GM21526 (cell line): ENCODE measurements around the gene RS1.

ENCODE experiments used
- ATAC-seq: cut with Tn5 transposase; IDR thresholded peaks from one replicate; pipeline ENCODE4 v1.9.1; 2021; ENCODE audit warnings: moderate library complexity; ENCODE audit not compliant: unreplicated experiment, low FRiP score

Gene RS1

DNA sequence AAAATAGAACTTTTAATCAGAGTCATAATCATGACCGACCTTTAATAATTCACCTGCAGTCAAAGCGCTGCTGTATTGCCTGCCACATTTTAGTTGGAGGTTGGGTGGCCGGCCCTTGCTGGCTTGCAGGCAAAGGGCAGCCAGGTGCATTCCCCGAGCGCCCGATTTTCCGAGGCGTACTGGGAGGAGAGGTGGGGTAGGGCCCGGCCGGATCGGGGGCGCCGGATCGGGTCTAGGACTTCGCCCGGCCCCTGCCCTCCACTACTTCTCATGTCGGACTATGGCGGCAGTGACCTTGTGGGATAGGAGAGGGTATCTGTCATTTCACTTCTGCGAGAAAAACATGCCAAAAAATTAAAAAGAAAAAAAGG, 2.5 kb upstream of the RS1 start:
- ATAC-seq, result peak; percentile 41

DNA sequence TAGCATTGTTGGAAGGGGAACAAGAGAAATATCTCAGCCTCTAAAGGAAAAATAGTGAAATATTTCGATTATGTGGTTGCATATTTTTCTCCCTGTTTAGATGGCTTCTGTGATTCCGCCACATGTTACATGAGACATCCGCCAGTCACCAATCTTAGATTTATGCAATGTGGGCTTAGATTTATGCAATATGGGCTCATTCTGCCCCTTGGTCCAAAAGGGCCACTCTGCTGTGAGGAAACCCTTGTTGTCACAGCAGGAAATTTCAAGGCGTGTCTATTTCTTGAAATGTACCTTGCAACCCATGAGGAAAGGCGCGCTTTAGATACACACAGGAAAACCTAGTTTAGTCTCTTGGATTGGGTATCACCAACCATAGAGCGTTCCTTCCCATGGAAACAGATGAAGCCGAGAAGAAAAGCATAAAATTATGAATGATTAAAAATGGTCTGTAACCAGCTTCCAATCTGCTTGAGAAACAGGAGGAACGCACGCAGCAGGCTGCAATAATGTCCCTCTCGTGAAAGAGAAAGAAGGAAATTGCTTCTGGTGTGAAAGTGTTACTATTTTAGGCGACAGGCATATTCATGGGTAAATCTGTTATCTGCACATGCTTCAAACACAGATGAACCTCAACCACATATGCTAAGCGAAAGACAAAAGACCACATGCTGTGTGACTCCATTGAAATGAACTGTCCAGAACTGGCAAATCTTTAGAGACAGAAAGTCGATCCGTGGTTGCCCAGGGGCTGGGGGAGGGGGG, 3.7 kb downstream of the RS1 start:
- ATAC-seq, result no peak

GRCh38 chrX:18666614-18667013, 5.3 kb downstream of the RS1 start:
- ATAC-seq, result no peak

DNA sequence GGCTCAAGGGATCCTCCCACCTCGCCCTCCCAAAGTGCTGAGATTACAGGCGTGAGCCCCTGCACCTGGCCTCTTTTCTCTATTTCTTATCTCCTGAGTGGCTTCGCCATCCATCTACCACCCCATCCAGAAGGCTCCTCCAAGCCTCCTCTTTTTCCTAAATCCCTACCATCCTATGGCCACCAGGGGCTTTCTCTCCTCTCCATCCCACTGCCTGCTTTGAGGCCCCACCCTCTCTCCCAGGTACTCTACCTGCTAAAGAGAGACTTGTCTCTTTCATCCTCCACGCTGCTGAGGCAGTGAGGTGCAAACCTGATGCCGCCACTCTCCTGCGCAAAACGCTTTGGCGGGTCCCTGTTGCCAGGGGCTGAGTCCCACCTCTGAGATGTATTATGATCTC, 7.0 kb downstream of the RS1 start:
- no peak for ATAC-seq

DNA sequence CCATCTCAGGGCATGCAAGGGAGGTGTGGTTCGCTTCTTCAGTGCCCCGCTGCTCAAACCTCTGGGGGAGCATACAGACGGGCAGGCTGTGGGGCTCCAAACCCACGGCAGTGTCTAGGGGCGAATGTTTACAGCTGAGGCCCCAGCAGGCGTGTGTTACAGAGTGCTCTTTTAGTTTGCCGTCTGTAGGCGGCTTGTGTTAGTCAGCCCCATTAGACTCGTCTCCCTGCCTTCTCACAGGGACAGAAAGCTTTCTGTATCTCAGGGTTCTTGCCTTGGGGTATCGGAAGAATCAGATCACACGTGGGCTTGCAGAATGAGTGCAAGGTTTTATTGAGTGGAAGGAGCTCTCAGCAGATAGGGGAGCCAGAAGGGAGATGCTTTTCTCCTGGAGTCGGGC, 10.6 kb downstream of the RS1 start:
- no peak for ATAC-seq

DNA sequence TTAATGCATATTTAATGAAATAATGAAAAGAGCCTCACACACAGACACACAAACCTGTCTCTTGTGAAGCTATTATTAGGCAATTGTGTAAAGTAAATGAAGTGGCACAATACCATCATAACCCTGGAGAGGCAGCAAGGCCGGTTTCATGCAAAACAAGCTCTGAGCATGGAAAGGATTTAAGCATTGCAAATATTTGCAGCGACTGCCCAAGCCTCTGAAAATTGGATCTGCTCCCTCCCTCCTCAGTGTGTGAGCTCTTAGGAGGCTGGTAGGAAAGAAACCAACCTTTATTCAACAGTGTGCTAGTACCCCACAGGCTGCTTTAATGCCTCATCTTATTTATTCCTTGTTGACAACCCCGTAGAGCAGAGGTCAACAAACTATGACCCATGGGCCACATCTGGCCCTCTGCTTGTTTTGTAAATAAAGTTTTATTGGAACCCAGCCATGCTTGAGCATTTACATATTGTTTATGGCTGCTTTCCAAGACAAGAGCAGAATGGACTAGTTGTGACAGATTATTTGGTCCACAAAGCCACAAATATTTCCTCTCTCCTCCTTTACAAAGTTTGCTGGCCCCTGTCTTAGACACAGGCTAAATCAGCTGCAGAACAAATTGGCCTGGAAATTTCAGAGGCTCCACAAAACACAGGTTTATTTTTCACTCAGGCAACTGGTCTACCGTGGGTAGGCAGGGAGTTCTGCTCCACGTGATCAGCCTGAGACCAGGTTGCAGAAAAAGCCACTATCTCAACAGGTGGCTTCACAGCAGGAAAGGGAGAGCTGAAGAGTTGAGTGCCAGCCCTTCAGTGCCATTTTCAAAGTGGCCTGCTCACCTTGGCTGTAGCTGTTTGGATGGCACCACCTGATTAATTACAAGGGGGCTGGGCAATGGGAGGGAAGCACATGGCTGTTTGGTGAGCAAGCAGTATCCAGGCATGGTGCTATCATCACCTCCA, 16.8 kb downstream of the RS1 start:
- no peak for ATAC-seq

DNA sequence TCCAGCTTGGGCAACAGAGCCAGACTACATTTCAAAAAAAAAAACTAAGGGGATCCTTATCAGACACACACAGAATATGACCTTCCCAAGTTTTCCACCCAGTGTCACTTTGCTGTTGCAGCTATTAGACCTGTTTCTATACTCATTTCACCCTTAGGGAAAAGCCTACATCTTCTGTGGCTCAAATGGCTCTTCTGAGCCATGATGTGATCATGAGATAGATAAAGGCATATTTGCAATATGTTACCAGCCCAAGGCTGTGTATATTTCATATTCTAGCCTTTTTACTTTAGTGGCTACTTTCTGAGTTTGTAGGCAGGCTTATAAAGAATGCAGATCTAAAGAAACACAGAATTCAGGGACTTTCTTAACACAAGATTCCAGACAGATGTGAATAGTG, 19.3 kb downstream of the RS1 start:
- ATAC-seq, result no peak

GRCh38 chrX:18650662-18651061, 21.2 kb downstream of the RS1 start:
- ATAC-seq, result no peak

DNA sequence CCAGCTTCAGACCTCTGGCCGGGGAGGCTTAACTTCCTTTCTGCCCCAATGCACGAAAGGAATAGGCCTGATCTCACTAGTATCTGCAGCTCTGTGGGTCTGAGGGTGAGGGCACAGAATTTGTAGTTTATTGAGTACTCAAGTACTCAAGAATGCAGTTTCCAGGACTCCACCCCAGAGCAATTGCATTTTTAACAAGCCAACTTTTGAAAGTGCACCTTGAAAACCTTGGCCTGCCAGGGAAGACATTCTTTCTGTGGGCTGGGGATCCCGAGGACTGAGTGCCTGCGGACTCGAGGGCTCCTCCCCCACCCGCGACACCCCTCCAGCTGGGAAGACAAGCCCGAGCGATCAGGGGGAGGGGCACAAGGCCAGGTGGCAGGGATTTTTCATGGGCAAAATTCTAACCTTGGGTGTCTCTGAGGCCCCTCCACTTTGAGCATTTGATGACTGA, 22.4 kb downstream of the RS1 start:
- ATAC-seq, result no peak

DNA sequence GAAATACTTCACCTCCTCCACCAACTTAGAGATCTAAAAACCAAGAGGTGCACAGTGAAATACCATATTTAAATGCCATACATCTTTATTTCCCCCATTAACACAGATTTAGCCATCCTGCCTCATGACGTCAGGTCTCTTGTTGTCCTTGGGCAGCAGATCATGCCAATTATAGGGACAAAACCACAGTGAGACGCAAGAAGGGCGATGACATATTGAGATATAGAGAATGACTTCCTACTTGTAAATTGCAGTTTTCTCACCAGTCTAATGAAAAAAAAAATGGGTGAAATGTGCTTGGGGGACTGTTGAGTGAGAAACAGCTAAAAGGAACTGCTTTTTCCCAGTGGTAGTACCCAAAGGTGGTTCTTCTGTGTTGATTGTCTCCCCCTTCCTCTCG, 24.3 kb downstream of the RS1 start:
- ATAC-seq, result no peak

DNA sequence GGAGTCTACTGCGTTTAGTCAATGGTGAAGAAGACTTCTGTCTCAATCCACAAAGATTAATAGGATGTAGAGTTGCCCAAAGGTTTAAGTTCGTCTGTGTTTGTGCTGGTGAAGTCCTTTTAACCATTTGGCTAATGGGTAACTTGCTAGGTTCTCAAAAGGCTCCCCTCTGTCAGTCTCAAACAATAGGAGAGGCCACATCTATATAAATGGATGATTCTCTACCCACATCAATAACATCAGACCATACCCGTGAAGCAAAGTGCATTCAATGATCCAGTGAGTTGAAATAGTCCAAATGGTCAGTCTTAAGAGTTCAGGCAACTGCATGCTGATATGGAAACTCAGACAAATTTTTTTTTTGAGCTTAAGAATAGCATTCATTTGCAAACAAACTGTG, 28.1 kb downstream of the RS1 start:
- ATAC-seq, result no peak

DNA sequence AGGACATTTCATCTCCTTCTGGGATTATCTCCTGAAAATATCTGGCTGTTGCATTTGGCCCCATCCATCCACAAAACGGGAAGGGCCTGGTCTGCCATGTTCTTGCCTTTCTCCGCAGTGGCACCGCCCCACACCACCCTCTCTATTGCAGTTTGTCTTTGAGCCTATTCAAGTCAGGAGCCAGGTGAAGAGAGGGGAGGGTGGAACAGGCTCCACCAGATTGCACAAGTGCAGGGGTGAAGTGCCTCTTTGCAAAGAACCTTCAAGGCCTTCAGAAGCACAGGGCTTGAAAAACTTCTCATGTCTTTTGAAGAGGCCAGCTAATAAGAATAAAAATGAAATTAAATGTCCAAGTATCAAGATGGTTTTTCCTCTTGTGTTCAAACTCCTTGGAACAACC, 28.7 kb downstream of the RS1 start:
- no peak for ATAC-seq

GRCh38 chrX:18640686-18641085, 31.2 kb downstream of the RS1 start:
- no peak for ATAC-seq

- no peak for ATAC-seq
Measured at GRCh38 chrX:18639280-18639679, 32.6 kb downstream of the RS1 start.

- ATAC-seq, result no peak
Measured at GRCh38 chrX:18638398-18638797, 33.5 kb downstream of the RS1 start.

- no peak for ATAC-seq
Measured at GRCh38 chrX:18630934-18631333, 41.0 kb downstream of the RS1 start.

GRCh38 chrX:18624599-18624998, 47.3 kb downstream of the RS1 start:
- no peak for ATAC-seq

DNA sequence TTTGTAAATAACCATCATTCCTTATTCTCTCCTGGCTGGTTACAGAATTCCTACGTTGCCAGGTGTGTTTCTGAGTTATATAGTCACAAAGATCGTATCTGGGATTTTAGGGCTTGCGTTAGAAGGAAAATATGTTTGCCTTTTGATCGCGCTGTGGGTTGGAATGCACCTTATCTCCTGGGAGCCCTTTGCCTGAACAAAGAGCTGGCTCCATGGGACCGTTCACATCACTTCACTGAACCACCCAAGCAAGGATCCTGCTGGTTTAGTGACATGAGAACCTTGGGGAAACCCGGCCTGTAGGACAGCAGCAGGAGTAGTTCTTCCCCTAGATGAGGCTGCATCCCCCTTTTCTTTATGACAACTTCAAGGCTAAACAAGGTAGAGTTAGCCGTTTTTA, 51.6 kb downstream of the RS1 start:
- ATAC-seq, result no peak

DNA sequence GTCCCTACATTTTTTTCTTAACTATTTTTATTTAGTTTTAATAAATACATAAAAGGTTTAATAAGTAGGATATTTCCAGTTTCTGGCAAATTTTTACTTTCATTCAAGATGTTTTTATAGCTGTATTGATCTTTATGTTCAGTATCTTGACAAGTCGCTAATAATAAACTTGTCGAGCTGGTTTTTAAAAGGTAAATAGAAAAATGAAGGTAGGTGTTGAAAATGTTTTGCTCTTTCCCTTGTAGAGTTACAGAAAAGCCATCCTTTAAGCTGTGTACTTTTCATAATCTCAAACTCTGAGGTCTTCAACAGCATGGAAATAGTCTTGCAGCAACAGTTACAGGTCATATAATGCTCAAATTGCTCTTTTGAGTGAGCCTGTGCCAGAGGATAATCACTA, 52.6 kb downstream of the RS1 start:
- ATAC-seq, result no peak

- ATAC-seq, result no peak
Measured at GRCh38 chrX:18617407-18617750, 54.5 kb downstream of the RS1 start.

- no peak for ATAC-seq
Measured at GRCh38 chrX:18616688-18617406, 55.1 kb downstream of the RS1 start.
